Smooth muscle cell of the brain vasculature (primary cell): ENCODE measurements around the gene FAM241A.
"Not testable (repeated sequence)": the region's sequence is repeated elsewhere in the genome, so short reads cannot be mapped to it uniquely, and the experiment has no call there.

Experiments
- DNase-seq: peaks from one replicate; pipeline ENCODE4 v3.0.0-alpha.2; 2012; ENCODE audit warnings: low read depth, low spot score

The FAM241A gene

DNA sequence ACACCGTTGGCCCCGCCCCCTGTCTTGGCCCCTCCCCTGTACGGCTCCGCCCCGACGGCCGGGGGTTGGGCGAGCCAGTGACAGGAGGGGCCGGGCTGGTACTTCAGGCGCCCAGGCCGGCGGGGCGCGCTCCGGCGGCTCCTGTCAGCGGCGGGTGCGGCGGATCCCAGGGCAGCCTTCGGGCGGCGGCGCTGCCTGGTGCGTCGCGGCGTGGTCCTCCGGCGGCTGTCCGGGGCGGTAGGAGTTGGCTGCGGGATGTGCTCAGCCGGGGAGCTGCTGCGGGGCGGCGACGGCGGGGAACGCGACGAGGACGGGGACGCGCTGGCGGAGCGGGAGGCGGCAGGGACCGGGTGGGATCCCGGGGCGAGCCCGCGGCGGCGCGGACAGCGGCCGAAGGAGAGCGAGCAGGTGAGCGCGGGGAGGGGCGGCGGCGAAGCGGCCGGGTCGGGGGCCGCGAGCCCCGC is at the start of gene FAM241A:
FAM241A (plus strand) TSS at position 129 of the 464 bp plus-strand sequence; CDS start at position 256, 127 bp downstream.
- DNase-seq: no peak

DNA sequence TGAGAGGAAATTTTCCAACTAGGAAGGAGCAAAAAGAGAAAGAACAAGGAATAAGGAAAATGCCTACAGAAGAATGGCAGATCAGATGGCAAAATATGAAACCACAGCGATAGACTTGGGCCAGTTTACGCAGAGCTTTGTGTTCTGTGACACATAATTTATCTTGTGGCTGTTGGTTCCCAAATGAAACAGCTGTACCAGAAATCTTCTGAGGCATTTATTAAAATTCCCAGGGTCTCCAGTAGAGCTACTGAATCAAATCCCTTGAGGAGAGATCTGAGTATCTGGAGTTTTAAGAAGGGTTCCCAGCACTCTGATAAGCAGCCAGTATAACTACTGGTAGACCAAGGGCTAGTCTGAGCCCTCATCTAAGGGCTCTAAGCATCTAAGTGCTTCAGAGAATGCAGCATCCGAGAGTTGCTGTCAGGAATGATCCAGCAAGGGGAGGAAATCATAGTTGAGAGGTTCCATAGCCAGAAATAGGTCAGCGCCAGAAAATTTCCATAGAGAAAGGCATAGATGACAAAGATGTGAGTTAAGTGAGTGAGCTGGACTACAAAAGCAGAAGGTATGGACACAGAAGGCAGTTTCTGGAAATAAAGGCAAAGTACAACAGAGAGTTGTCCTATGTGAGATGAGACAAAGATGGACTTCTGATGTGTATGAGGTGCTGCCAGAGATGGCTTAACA is 46.3 kb upstream of the FAM241A start:
- no peak for DNase-seq

DNA sequence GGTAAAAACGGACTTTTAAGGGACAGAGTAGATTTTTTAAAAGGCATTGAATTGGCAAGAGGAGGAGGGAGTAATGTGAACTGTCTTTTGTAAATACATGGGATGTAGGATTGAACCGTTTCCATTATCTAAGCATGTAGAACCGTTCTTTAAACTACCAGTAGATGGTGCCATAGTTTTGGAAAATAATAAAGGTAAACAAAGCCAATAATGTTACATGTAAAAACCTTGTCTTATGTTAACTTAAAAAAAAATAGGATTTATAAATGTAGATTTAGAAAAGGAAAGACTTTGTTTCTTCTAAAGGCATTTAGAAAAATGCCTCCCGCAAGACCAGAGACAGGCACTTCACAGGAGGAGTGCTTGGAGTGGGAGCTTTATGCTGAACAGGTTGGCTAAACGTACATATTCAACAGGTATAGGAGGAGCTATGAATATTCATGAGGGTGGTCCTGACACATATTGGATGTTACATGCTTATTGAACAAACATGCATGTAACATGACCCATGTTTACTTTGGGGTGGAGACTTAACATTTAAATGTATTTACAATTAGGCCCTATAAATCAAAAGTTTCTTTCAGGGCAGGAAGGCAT is 45.5 kb upstream of the FAM241A start:
- no peak for DNase-seq

DNA sequence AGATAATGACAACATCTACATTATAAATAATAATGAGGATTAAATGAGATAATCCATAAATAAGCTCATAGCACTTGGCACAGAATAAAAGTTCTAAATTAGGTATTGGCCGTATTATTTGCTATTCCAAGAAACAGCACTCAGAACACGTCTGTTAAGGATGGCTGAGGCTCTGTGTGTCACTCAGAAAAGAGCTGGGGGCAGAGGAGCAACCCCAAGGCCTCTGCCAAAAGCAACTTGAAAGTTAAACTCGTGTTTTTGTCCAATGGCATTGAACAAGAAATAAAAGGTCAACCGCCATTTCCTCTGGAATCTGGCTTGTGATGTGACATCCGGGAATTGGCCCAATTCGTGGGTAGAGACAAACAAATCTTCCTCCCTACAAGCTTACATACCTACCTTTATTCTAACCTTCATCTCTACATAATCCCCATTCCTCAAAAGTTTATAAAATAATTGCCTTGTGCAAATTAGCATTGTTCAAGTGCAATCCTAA is 42.3 kb upstream of the FAM241A start:
- DNase-seq: no peak

DNA sequence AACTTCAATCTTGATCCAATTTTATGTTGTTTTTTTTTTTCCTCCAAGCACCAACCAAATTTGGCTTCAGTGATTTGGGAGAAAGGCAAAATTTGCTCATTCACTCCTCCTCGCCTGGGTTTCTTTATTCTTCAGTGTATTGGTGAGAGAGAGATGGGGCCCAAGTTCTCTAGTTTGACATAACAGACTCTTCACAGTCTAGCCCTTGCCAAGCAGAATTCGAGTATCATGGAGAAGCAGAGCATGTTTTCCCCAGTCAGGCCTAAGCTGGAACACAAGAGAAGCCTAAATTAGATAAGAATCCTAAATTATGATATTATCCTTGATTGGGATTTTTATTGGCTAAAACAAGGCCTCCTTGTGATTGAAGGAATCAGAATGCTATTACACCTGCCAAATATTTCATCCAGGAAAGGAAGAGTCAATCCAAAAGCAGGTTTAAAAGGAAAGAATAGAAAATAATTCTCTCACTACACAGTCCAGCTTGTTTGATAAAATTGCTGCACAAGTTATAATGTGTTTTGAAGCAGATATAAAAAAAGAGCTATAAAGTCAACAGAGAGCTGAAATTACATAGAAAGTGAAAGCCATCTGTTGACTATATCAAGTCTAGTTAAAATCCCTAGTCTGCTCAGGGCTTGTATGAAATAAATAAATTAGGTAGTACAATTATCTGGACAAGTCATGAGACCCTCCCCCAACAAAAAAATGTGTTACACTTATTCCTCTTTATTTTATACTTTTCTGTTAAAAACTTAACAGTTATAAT is 39.9 kb upstream of the FAM241A start:
- DNase-seq: no peak

DNA sequence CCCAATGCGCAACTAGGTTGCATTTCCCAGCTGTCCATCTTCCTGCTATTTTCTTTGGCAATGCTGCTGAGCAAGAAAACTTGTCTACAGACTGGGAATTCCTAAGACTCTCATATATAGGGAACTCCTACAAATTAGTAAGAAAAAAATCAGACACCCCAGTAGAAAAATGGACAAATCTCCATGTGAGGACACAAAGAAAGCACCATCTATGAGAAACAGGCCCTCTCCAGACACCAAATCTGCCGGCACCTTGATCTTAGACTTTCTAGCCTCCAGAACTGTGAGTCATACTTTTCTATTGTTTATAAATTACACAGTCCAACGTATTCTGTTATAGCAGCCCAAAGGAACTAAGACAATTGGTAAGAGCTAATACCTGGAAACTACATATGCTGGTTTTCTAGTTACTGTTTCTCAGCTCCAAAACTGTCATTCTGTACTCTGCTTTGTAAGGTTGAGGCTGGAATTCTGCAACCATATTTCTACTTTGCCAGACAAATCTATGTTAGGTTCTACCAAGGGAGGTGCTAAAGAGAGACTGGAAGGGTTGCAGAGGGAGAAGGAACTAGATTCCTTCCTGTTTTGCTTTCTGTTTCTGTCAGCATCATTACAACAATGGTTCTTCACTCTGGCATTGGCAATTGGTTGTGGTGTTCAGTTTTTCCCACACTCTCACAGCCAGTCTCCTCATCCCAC is 35.7 kb upstream of the FAM241A start:
- DNase-seq: no peak

DNA sequence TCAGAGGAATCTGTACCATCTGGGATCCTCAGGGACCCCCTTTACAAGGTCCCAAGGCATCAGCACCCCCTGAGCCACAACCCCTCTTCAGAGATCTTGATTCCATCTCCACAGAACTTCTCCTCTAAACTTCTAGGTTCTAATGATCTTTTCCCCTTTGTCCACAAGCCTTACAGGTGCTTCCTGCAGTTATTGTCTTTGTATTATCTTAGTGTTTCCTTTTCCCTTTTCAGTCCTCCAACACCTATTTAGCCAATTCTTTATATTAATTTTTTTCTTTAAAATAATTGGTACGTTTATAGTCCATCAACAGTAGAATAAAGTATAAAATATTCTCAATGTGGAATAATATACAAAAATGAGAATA is 35.2 kb upstream of the FAM241A start:
- DNase-seq: no peak

DNA sequence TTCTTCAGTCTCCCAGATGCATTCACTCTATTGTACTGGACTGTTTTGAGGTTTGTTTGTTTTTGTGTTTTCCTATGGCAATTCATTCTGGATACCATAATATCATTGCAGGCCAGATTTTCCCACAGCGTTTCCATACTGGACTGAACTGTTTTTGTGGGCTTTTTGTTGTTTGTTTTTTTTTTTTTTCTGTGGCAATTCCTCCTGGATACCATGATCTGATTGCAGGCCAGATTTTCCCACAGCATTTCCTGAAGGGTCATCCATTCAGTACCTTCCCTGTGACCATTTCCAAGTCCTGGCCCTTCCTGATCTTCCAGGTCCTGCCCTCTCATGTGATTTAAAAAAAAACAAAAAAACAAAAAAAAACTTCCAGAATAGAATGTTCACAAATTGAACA is 33.9 kb upstream of the FAM241A start:
- no peak for DNase-seq

DNA sequence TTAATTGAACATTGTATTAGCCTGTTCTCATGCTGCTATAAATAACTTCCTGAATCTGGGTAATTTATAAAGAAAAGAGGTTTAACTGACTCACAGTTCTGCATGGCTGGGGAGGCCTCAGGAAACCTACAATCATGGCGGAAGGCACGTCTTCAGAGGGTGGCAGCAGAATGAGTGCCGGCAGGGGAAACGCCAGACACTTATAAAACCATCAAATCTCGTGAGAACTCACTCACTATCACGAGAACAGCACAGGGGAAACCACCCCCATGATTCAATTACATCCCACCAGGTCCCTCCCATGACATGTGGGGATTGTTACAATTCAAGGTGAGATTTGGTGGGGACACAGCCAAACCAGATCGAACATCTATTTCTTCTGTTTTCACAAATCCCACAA is 33.2 kb upstream of the FAM241A start:
- not testable (repeated sequence) for DNase-seq

DNA sequence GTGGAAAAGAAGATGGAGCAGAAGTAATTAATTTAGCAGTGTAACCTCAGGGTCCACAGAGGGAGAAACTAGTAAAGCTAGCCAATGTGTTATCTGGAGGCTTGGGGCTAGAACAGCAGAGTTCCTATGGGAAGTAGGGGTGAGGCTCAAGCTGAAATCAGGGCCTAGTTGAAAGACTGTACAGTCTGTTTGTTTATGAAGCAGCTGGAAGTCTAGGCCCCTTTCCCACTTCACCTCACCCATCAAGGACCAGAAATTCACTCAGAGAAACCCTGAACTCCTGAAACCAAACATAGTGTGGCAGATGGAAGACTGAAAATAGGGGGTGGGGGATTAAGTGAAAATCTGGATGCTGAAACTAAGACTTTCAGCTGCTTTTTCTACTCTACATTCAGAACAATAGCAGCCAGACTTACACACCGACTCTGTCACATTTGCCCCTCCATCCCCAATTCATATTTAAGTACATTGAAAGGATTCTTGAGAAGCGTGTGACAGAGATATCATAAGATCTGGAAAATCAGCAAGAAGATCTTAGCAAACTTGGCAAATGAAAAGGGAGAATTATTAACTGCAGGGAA is 32.6 kb upstream of the FAM241A start:
- DNase-seq: no peak

DNA sequence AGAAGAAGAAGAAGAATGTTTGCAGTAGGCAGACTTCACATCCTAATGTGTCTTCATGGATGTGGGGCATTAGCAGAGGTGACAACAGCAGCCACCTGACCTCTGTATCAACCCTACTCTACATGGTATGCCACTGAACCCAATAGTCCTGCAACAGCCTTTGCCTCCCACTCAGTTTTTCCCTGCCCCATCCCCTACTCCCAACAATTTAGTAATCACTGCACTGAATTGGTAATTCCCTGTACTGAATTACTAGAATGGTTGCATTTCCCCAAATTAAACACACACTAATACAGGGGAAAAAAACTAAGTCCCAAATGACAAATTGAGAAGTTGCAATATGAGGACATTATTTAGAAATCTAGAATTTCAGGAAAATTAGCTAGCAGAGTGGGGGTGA is 31.4 kb upstream of the FAM241A start:
- DNase-seq: no peak

DNA sequence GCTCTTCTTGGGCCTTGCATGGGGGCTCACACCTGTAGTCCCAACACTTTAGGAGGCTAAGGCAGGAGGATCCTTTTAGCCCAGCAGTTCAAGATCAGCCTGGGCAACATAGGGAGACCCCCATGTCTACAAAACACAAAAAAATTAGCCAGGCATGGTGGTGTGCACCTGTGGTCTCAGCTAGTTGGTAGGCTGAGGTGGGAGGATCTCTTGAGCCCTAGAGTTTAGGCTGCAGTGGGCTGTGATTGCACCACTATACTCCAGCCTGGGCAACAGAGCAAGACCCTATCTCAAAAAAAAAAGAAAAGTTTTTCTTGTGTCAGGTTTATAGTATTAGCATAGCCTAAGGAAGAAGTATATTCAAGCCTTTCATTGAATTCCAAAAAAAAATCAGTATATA is 30.8 kb upstream of the FAM241A start:
- DNase-seq: no peak

DNA sequence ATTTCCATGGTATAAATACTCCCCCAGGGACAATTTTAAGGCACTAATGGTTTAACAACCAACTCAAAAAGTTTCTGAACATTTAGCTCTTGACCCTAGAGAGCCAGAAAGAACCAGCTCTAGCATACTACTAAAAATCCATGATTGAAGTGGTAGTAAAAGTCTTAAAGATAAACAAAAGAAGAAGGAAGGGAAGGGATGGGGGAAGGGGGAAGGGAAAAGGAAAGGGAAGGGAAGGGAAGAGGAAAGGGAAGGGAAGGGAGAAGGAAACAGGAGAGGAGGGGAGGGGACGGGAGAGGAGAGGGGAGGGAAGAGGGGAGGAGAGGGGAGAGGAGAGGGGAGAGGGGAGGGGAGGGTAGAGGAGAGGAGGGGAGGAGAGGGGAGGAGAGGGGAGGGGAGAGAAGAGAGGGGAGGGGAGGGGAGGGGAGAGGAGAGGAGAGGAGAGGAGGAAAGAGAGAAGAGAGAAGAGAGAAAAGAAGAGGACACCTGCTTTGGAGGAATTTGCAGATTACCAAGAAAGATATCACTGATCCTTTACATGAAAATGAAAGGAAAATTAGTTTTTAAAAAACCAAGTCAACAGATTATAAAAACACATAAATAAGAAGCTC is 26.4 kb upstream of the FAM241A start:
- no peak for DNase-seq

DNA sequence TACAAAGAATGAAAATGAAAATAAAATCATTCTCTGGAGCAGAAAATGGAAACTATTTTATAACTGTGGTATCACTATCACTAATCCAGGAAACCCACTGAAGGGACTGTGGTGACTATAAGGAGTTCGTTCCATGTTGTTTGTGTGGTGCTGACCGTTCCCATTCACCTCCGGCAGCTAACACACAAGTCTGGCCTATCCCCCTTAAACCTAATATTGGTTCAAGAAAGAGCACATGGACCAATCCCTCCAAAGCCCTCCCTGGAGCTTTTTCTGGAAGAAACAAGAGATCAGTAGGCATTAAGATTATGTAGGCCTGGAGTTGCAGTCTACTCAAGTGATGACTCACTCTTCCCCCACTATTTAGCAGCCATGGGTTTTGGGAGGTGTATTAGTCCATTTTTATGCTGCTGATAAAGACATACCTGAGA is 25.9 kb upstream of the FAM241A start:
- DNase-seq: no peak

DNA sequence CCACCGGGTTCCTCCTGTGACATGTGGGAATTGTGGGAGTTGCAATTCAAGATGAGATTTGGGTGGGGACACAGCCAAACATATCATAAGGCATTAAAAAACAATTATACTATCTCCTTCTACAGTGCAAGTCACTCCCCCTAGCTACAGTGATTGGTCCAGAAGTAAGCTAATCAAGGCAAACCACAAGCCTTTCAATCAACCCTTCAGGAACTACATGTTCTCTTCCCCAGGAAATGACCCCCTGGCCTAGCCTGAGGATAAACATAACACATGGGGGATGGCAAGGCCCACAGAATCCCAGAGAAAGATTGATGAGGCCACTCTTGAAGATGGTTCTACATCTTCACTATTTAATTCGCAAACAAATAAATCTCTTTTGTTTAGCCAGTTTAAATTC is 25.2 kb upstream of the FAM241A start:
- DNase-seq: no peak

DNA sequence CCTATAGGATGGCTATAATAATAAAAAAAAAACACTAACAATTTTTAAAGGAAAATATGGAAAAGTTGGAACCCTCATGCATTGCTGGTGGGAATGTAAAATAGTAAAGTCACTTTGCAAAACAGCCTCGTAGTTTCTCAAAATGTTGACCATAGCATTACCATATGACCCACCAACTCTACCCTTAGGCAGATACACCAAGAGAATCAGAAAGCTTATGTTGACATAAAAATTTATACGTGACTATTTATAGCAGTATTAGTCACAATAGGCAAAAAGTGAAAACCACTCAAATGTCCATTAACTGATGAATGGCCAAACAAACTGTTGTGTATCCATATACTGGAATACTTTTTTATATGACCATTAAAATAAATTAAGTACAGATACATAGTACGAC is 19.8 kb upstream of the FAM241A start:
- DNase-seq: no peak

DNA sequence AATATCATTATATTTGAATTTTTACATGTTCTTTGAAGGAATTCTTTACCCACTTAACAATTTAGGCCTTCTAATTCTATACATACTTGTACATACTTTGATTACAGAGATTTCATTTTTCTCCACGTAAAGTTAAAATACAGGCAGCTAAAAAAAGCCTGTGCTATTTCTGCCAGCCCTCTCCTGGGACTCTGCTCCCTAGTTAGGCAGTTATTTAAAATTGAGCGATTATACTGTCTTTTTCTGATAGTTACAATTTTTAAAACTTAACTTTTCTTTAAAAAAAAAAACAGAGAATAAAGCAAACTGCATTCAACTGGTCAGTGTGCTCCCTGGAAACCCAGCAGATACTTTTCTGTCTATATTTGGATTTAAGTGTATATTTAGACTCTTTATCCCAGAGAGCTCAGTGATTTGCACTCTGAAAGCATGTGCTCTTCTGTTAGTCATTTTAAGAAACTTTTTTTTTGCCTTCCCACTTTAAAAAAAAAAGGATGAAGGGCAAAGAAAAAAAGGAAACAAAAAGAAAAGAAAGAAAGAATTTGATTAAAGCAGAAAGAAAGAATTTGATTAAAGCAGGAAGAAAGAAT is 18.1 kb upstream of the FAM241A start:
- no peak for DNase-seq

DNA sequence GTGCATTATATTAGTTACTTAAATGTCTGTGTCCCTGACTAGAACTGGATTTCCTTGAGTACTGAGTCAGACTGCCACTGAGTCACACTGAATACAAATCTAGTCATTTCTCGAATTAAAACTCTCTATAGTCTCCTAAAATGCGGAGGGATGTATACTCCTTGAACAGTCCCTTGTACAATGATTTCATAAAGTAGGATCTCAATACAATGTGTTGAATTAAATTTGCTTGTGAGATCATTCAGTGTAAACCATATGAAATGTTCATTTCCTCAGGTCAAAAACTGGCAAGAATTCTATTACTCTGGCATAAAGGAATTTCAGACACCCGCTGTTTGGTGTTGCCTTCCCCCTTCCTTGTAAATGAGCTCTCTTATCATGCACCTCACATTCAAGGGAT is 17.5 kb upstream of the FAM241A start:
- no peak for DNase-seq

DNA sequence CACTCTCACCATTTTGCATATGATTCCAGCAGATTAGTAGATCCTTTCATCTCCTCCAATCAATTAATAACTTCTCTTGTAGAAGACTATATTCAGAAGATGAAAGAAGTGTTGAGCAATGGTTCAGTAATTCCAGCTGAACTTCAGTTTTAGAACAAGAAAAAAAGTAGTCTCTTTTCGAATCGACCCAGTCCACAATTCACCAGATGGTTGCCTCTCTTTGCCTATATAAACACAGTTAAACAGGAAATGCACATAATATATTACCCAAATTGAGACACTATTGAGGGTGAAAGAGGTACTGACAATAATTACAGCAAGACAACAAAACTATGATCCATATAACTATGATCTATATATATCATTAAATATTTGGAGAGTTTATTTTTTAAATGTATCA is 16.8 kb upstream of the FAM241A start:
- no peak for DNase-seq

DNA sequence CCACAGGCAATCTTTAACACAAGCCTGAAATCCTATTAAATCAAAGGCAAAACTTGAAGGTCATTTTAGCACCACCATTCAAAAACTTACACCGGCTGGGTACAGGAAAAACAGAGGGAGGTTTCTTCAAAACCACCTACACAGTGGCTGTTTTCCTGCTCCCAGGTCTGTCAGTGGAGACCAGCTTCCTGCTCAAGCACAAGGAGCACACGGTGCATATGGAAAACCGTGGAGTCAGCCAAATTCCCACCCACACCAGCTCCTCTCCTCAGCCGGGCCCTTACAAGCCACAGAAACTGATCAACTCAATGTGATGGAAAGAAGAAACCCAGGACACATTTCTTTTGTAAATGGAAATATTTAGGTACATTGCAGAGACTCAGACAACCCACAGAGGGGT is 14.3 kb upstream of the FAM241A start:
- DNase-seq: no peak

DNA sequence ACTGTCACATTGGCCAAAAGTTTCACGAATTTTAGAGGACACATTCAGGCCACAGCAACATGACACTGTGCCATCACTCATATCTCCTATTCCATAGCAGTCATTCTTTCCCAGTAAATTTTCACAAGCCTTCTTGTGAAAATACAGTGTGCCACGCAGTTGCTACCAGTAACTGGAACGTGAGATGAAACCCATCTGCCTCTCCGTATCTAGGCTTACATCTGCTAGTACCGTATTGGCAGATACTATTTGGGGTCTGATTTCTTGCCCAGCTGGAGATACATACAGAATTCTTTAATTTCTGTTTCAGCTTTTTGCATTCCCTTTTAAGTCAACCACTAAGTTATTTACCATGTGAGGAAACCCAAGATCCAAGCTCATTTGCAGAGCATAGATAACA is 8.7 kb upstream of the FAM241A start:
- DNase-seq: no peak
